Breast epithelium (tissue), 3 donors: ENCODE results near the gene ILK.

ENCODE experiments used
- POLR2A ChIP-seq: fragments of 450-650 bp; IDR thresholded peaks from one replicate; pipeline ENCODE4 v1.6.1; 2016; ENCODE audit warnings: antibody characterized with exemption, mild to moderate bottlenecking, moderate library complexity
- POLR2AphosphoS5 ChIP-seq, 3 donors: sonication (generic); formaldehyde crosslinking; IDR thresholded peaks; one replicate each; pipeline ENCODE4 v1.6.1; 2017; ENCODE audit warnings: antibody characterized with exemption in 3 of 3
- TF ChIP-seq, protein P1 (sequence below), 3 donors: fragments of 450-650 bp; IDR thresholded peaks; one replicate each; pipeline ENCODE4 v1.5.1; 2016 to 2017; ENCODE audit warnings: antibody characterized with exemption in 3 of 3, mild to moderate bottlenecking in 3 of 3, moderate library complexity in 3 of 3

DNA sequence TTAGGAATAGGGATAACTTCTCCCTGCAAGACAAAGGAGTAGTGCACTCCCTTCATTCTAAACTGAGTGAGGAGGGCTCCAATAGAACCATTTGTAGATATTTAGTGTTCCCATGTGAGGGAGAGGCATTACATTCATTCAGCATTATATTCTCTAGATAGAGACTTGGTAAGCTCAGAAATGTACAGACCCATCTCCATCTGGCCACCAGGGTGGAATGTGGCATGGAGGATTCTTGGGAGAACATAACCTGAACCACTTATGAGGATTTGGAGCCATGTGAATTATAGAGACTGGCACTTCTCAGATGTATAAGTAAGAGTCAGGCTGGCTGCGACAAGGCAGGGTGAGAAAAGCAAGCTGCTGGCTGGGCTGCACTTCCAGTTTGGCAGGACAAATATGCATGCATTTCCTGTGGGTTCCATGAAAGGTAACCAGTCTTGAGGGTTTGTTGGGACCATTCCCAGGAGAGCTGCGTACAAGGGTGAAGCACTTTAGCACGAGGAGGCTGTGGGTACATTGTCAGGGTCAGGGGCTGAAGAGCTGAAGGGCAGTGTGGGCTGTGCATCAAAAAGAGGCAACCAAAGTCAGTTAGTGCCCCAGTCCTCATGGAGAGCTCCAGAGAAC is 9.3 kb upstream of the ILK start:
- TF ChIP-seq, protein P1, sequence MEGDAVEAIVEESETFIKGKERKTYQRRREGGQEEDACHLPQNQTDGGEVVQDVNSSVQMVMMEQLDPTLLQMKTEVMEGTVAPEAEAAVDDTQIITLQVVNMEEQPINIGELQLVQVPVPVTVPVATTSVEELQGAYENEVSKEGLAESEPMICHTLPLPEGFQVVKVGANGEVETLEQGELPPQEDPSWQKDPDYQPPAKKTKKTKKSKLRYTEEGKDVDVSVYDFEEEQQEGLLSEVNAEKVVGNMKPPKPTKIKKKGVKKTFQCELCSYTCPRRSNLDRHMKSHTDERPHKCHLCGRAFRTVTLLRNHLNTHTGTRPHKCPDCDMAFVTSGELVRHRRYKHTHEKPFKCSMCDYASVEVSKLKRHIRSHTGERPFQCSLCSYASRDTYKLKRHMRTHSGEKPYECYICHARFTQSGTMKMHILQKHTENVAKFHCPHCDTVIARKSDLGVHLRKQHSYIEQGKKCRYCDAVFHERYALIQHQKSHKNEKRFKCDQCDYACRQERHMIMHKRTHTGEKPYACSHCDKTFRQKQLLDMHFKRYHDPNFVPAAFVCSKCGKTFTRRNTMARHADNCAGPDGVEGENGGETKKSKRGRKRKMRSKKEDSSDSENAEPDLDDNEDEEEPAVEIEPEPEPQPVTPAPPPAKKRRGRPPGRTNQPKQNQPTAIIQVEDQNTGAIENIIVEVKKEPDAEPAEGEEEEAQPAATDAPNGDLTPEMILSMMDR (IDR thresholded peaks at IDR 0.05): no peak
- TF ChIP-seq POLR2A (no peak), POLR2AphosphoS5 (IDR thresholded peaks at IDR 0.05) (no peak)
